Panc1 (cell line): ENCODE data around the gene GPBAR1. TPM values are rescaled to one million over a fixed set of nuclear protein-coding genes. Genes with fewer than 3 reads are reported as not detected.

ENCODE experiments used
- ATAC-seq: fragments of 200-7000 bp; cut with Tn5 transposase; 2 replicates; pipeline ENCODE4 v1.9.1; 2020; ENCODE audit warnings: mild to moderate bottlenecking, moderate library complexity
- BruUV-seq: library from RNA; stranded (reverse); fragments of 400-500 nt; replicated peaks from 2 replicates; lab custom pipeline; 2021; lab: Mats Ljungman, UMichigan
- CTCF ChIA-PET: fragments of 300-600 bp; sonication (Branson Sonifier 250); formaldehyde crosslinking; loops from one replicate; lab custom pipeline; 2022; ENCODE audit warnings: antibody characterized with exemption; lab: Charles Lee
- POLR2A ChIA-PET: fragments of 300-600 bp; sonication (Branson Sonifier 250); formaldehyde crosslinking; loops from one replicate; lab custom pipeline; 2022; ENCODE audit warnings: antibody characterized with exemption; lab: Charles Lee
- DNase-seq: peaks from one replicate; pipeline ENCODE4 v3.0.0-alpha.2; 2010; ENCODE audit warnings: low read depth, low spot score
- H3K27ac ChIP-seq: 2 replicates; pipeline ENCODE4 v1.5.1; 2011; ENCODE audit warnings: mild to moderate bottlenecking, low read length, inconsistent platforms
- H3K27me3 ChIP-seq: fragments of 200-500 bp; sonication (Bioruptor generic); 2 replicates; pipeline ENCODE4 v1.6.0; 2014; ENCODE audit warnings: low read length, inconsistent platforms; ENCODE audit not compliant: control insufficient read depth, insufficient read depth
- H3K36me3 ChIP-seq: fragments of 200-500 bp; sonication (Bioruptor generic); 2 replicates; pipeline ENCODE4 v1.5.1; 2014; ENCODE audit warnings: inconsistent platforms, mild to moderate bottlenecking, low read length, moderate library complexity; ENCODE audit not compliant: control insufficient read depth, insufficient read depth
- H3K4me1 ChIP-seq: 2 replicates; pipeline ENCODE4 v1.5.1; 2011; ENCODE audit warnings: inconsistent platforms, mild to moderate bottlenecking, low read length, moderate library complexity; ENCODE audit not compliant: control insufficient read depth, insufficient read depth
- H3K4me3 ChIP-seq, 2 experiments: 2 replicates each; pipeline ENCODE4 v1.5.1; 2011 to 2012; ENCODE audit warnings: low read depth in 2 of 2, low read length in 2 of 2, mild to moderate bottlenecking in 2 of 2, inconsistent platforms in 1 of 2, moderate library complexity in 1 of 2
- H3K9me3 ChIP-seq: fragments of 200-500 bp; sonication (Bioruptor generic); 2 replicates; pipeline ENCODE4 v1.5.1; 2014; ENCODE audit warnings: low read depth, mild to moderate bottlenecking, inconsistent platforms, low read length, moderate library complexity; ENCODE audit not compliant: control insufficient read depth, insufficient read depth
- POLR2AphosphoS5 ChIP-seq: IDR thresholded peaks from 2 replicates; pipeline ENCODE4 v1.6.1; 2012; ENCODE audit warnings: mild to moderate bottlenecking, low read depth, low read length, moderate library complexity
- SIN3A ChIP-seq: IDR thresholded peaks from 2 replicates; pipeline ENCODE4 v1.6.1; 2012; ENCODE audit warnings: low read depth, mild to moderate bottlenecking, low read length, moderate library complexity, borderline replicate concordance; ENCODE audit not compliant: insufficient read depth
- TCF7L2 ChIP-seq: IDR thresholded peaks from 2 replicates; pipeline ENCODE4 v1.6.1; 2011; ENCODE audit warnings: mild to moderate bottlenecking, low read depth, low read length, inconsistent platforms
- in situ Hi-C: cut with HindIII; loops from 2 replicates; pipeline ENCODE4 v1.10.0; 2016; ENCODE audit warnings: low sequenced_read_pairs, low pct_unique_long_range_greater_than_20kb
- intact Hi-C: fragments of 100-400 bp; cut with micrococcal nuclease; formaldehyde crosslinking; loops from one replicate; pipeline ENCODE4 v1.10.0; 2022; ENCODE audit not compliant: unreplicated experiment
- total RNA-seq: library from RNA; stranded (reverse); gene quantifications from one replicate; pipeline ENCODE4 v1.2.1, GENCODE V29; 2021; ENCODE audit not compliant: unreplicated experiment
- TF ChIP-seq, protein P1 (sequence below): fragments of 450-650 bp; IDR thresholded peaks from 2 replicates; pipeline ENCODE4 v1.5.1; 2017; ENCODE audit warnings: mild to moderate bottlenecking
- TF ChIP-seq, protein P2 (sequence below), 2 experiments: IDR thresholded peaks; 2 replicates each; pipeline ENCODE4 v1.6.1; 2011 to 2012; ENCODE audit warnings: low read depth in 2 of 2, control low read depth in 1 of 2, low read length in 1 of 2, mild to moderate bottlenecking in 1 of 2, moderate library complexity in 1 of 2; ENCODE audit not compliant: insufficient read depth in 1 of 2

GPBAR1 gene
- total RNA-seq, 1 experiment from 2014 or later, result 0.18 TPM

DNA sequence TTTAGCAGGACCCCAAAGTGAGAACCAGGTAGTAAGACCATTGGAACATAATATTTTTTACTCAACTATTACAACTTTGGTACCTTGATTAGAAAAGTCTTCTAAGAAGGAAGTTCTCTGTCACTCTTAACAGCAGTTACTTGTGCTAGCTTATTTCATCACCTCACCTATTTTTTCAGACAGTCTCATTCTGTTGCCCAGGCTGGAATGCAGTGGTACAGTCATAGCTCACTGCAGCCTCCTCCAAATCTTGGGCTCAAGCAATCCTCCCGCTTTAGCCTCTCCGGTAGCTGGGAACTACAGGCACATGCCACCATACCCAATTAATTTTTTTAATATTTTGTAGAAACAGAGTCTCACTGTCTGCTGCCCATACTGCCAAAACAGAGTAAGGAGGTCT lies 25.8 kb upstream of the GPBAR1 start:
- POLR2A ChIA-PET, result no interaction called here
- Histone ChIP-seq H3K27ac (no peak overlapping the region), H3K4me3 (no peak overlapping the region), H3K9me3 (no peaks in the 10 kb centered on the region), H3K27me3 (no peaks in the 10 kb centered on the region), H3K36me3 (peaks cover 24% of the 10 kb centered on the region), H3K4me1 (no peaks in the 10 kb centered on the region)
- in situ Hi-C loops (no loop called here), intact Hi-C loops (no loop called here)
- TF ChIP-seq SIN3A, result no peak
- TF ChIP-seq POLR2AphosphoS5, result no peak
- no peak for TF ChIP-seq TCF7L2
- TF ChIP-seq, protein P1, sequence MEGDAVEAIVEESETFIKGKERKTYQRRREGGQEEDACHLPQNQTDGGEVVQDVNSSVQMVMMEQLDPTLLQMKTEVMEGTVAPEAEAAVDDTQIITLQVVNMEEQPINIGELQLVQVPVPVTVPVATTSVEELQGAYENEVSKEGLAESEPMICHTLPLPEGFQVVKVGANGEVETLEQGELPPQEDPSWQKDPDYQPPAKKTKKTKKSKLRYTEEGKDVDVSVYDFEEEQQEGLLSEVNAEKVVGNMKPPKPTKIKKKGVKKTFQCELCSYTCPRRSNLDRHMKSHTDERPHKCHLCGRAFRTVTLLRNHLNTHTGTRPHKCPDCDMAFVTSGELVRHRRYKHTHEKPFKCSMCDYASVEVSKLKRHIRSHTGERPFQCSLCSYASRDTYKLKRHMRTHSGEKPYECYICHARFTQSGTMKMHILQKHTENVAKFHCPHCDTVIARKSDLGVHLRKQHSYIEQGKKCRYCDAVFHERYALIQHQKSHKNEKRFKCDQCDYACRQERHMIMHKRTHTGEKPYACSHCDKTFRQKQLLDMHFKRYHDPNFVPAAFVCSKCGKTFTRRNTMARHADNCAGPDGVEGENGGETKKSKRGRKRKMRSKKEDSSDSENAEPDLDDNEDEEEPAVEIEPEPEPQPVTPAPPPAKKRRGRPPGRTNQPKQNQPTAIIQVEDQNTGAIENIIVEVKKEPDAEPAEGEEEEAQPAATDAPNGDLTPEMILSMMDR, result no peak
- TF ChIP-seq, protein P2, sequence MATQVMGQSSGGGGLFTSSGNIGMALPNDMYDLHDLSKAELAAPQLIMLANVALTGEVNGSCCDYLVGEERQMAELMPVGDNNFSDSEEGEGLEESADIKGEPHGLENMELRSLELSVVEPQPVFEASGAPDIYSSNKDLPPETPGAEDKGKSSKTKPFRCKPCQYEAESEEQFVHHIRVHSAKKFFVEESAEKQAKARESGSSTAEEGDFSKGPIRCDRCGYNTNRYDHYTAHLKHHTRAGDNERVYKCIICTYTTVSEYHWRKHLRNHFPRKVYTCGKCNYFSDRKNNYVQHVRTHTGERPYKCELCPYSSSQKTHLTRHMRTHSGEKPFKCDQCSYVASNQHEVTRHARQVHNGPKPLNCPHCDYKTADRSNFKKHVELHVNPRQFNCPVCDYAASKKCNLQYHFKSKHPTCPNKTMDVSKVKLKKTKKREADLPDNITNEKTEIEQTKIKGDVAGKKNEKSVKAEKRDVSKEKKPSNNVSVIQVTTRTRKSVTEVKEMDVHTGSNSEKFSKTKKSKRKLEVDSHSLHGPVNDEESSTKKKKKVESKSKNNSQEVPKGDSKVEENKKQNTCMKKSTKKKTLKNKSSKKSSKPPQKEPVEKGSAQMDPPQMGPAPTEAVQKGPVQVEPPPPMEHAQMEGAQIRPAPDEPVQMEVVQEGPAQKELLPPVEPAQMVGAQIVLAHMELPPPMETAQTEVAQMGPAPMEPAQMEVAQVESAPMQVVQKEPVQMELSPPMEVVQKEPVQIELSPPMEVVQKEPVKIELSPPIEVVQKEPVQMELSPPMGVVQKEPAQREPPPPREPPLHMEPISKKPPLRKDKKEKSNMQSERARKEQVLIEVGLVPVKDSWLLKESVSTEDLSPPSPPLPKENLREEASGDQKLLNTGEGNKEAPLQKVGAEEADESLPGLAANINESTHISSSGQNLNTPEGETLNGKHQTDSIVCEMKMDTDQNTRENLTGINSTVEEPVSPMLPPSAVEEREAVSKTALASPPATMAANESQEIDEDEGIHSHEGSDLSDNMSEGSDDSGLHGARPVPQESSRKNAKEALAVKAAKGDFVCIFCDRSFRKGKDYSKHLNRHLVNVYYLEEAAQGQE (IDR thresholded peaks at IDR 0.05; ENCODE audit: insufficient read depth in 1 of 2, low read depth in 2 of 2, low read length in 1 of 2), result no peak
- no peak for DNase-seq
- ATAC-seq, result no peak
- CTCF ChIA-PET, result no interaction called here
- no TSS peak for BruUV-seq

DNA sequence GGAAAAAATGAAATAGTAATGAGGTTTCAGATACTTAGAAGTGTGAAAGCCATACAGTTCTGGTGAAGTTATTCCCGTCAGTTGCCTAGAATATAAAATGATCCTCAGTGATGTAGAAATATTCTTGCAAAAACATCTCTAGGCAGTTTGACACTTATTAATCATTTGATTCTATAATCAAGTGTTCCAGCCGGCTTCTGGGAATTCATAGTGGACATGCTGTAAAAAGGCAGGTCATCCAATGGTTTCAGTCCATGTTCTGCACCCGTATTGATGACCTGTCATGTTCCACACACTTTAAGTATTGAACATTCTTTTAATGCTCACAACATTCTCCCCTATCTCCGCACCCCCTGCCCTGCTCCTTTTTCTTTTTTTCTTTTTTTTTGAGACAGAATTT lies 24.0 kb upstream of the GPBAR1 start:
- no peak overlapping the region for H3K4me3 ChIP-seq
- BruUV-seq, result TSS peak; percentile 48
- H3K4me1 ChIP-seq, result no peaks in the 10 kb centered on the region
- ATAC-seq, result no peak
- H3K27ac ChIP-seq, result no peak overlapping the region
- no peak for DNase-seq
- TF ChIP-seq TCF7L2 (no peak), SIN3A (no peak), POLR2AphosphoS5 (no peak)
- TF ChIP-seq, protein P2 (IDR thresholded peaks at IDR 0.05; ENCODE audit: insufficient read depth in 1 of 2, low read depth in 2 of 2, low read length in 1 of 2), result no peak
- TF ChIP-seq, protein P1, result no peak
- in situ Hi-C loops (no loop called here), intact Hi-C loops (no loop called here)
- ChIA-PET CTCF (no interaction called here), POLR2A (no interaction called here)
- peaks cover 33% of the 10 kb centered on the region for H3K36me3 ChIP-seq
- no peaks in the 10 kb centered on the region for H3K9me3 ChIP-seq
- H3K27me3 ChIP-seq, result no peaks in the 10 kb centered on the region
